ENCODE data around the gene NHEJ1. TPM values are rescaled to one million over a fixed set of nuclear protein-coding genes. Genes with fewer than 3 reads are reported as not detected.

NHEJ1 gene
- total and polyA plus RNA-seq, 2 donors (not counting 1 experiment from before 2014, with no cell fraction given) = 22.1 to 24.8 TPM

DNA sequence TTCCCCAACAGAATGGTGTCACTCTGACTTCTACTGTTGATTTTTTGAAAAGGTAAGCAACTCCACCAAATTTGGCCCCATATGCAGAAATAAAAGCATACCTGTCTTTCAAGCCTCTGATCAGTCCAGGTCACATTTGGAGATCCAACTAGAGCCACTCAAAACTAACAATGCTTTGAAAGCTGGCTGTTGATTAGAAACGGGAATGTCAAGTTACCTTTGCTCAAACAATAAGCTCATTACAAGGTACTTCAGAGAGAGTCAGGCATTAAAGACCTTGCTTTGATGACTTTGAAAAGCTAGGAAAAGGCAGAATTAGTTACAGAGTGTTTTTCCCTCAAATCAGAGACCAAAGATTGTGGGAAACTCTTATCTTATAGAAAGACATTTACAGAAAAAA is 95.1 kb downstream of the NHEJ1 start:
- peaks cover 26% of the 10 kb centered on the region for H3K27me3 ChIP-seq (ENCODE audit: control insufficient read depth, insufficient read depth, low read length)
- no peaks in the 10 kb centered on the region for H3K36me3 ChIP-seq (ENCODE audit: control insufficient read depth, insufficient read depth, low read length)
- no peaks in the 10 kb centered on the region for H3K79me2 ChIP-seq (ENCODE audit: control insufficient read depth, insufficient read depth, low read length)
- no peak overlapping the region for H3K4me3 ChIP-seq (replicated peaks in 1 of 4; ENCODE audit: control extremely low read depth in 1 of 4, insufficient read depth in 1 of 4, low read depth in 3 of 4, low read length in 4 of 4)
- no peaks in the 10 kb centered on the region for H4K20me1 ChIP-seq (ENCODE audit: control insufficient read depth, extremely low read depth, insufficient read depth, low read length)
- DNase-seq (ENCODE audit: low read depth in 2 of 2) = no peak
- H3K9me3 ChIP-seq (ENCODE audit: control insufficient read depth, insufficient read depth, low read depth, low read length) = no peaks in the 10 kb centered on the region
- no peak overlapping the region for H3K9ac ChIP-seq (ENCODE audit: insufficient read depth, low read length)
- H3K4me2 ChIP-seq (ENCODE audit: extremely low read depth, insufficient read depth, low read length) = no peak overlapping the region
- TF ChIP-seq EZH2 (IDR thresholded peaks at IDR 0.05; ENCODE audit: low read length, missing control alignments) = no peak
- TF ChIP-seq, protein P1, sequence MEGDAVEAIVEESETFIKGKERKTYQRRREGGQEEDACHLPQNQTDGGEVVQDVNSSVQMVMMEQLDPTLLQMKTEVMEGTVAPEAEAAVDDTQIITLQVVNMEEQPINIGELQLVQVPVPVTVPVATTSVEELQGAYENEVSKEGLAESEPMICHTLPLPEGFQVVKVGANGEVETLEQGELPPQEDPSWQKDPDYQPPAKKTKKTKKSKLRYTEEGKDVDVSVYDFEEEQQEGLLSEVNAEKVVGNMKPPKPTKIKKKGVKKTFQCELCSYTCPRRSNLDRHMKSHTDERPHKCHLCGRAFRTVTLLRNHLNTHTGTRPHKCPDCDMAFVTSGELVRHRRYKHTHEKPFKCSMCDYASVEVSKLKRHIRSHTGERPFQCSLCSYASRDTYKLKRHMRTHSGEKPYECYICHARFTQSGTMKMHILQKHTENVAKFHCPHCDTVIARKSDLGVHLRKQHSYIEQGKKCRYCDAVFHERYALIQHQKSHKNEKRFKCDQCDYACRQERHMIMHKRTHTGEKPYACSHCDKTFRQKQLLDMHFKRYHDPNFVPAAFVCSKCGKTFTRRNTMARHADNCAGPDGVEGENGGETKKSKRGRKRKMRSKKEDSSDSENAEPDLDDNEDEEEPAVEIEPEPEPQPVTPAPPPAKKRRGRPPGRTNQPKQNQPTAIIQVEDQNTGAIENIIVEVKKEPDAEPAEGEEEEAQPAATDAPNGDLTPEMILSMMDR (conservative IDR thresholded peaks at IDR 0.05 in 1 of 2, IDR thresholded peaks at IDR 0.05 in 1 of 2; ENCODE audit: low read depth in 1 of 2, low read length in 2 of 2) = no peak
- H3K27ac ChIP-seq (ENCODE audit: insufficient read depth, low read length) = no peak overlapping the region
- no peak overlapping the region for H2AFZ ChIP-seq (ENCODE audit: low read length)
- no peaks in the 10 kb centered on the region for H3K4me1 ChIP-seq (ENCODE audit: control insufficient read depth, extremely low read depth, insufficient read depth, low read length)

DNA sequence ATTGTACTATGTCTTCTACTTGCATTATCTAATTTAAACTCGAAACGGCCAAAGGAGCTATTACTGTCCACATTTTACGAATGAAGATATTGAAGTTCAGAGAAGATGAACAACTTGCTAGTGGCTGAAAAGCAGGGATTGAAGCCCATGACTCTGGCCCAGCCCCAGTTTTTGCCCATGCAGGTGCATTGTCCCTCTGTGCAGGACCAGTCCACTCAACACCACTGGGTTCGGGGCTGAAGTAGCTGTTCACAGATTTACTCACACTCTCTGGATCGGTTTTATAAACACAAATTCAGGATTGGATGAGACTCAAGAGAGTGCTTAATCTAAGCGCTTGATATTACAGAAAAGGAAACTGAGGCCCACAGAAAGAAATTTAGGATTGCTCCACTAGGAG is 98.5 kb downstream of the NHEJ1 start:
- Histone ChIP-seq H3K4me2 (ENCODE audit: extremely low read depth, insufficient read depth, low read length) (no peak overlapping the region), H3K79me2 (ENCODE audit: control insufficient read depth, insufficient read depth, low read length) (no peaks in the 10 kb centered on the region), H3K27ac (ENCODE audit: insufficient read depth, low read length) (no peak overlapping the region), H2AFZ (ENCODE audit: low read length) (no peak overlapping the region), H3K9me3 (ENCODE audit: control insufficient read depth, insufficient read depth, low read depth, low read length) (no peaks in the 10 kb centered on the region), H3K4me1 (ENCODE audit: control insufficient read depth, extremely low read depth, insufficient read depth, low read length) (no peaks in the 10 kb centered on the region), H3K36me3 (ENCODE audit: control insufficient read depth, insufficient read depth, low read length) (no peaks in the 10 kb centered on the region), H3K9ac (ENCODE audit: insufficient read depth, low read length) (no peak overlapping the region), H3K4me3 (replicated peaks in 1 of 4; ENCODE audit: control extremely low read depth in 1 of 4, insufficient read depth in 1 of 4, low read depth in 3 of 4, low read length in 4 of 4) (no peak overlapping the region), H4K20me1 (ENCODE audit: control insufficient read depth, extremely low read depth, insufficient read depth, low read length) (no peaks in the 10 kb centered on the region), H3K27me3 (ENCODE audit: control insufficient read depth, insufficient read depth, low read length) (peaks cover 56% of the 10 kb centered on the region)
- TF ChIP-seq, protein P1 (conservative IDR thresholded peaks at IDR 0.05 in 1 of 2, IDR thresholded peaks at IDR 0.05 in 1 of 2; ENCODE audit: low read depth in 1 of 2, low read length in 2 of 2) = no peak
- TF ChIP-seq EZH2 (IDR thresholded peaks at IDR 0.05; ENCODE audit: low read length, missing control alignments) = no peak
- no peak for DNase-seq (ENCODE audit: low read depth in 2 of 2)

DNA sequence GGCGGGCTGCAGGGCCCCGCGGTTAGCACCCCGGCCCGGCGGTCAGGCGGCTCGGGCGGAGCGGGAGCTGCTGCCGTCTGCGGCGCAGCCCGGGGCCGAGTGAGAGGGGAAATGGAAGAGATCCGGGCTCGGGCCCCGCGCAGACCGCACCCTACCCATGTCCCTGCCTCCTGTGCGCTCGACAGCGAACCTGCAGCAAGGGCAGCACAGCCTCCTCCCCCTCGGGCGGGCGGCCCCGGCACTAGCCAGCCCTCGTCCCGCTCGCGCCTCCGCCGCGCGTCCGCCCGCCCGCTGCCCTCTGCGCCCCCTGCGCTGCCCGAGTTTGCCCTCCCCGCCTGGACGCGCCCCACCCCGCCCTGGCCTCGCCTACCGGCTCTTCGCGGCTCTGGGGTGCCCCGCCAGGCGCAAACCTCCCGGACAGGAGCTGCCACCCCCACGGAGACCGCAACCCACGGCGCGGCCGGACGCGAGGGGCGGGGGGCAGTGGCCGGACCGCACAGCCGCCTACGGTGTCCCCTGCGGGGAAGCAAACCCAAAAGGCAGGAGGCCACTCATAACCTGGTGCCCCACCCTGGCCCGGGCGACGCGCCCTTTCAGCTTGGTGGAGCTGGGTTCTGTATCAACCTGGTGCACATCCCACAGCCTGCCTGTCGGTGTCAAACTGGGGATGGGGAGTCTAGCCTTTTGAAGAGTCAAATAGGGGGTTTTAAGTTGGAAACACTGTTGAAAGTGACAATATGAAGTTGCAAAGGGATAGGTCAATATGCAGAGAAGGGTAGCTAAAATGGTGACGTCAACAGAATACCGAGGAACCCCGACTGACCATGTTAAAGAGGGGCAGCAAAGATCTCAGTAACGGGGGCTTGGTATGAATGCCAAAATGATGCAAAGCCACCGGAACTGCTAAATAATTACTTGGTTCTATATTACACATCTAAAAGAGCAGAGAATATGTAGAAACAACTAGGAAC is 99.5 kb downstream of the NHEJ1 start, which contains the start of gene IHH:
TSS of gene IHH (minus strand) at position 101 of the 971 bp plus-strand sequence. CDS start 454 bp downstream, outside the sequence.
- Histone ChIP-seq H3K27me3 (ENCODE audit: control insufficient read depth, insufficient read depth, low read length) (peaks cover 66% of the 10 kb centered on the region), H3K9ac (ENCODE audit: insufficient read depth, low read length) (no peak within 1 kb of the TSS), H3K4me3 (replicated peaks in 1 of 4; ENCODE audit: control extremely low read depth in 1 of 4, insufficient read depth in 1 of 4, low read depth in 3 of 4, low read length in 4 of 4) (no peak within 1 kb of the TSS), H3K9me3 (ENCODE audit: control insufficient read depth, insufficient read depth, low read depth, low read length) (no peaks in the 10 kb centered on the region), H3K79me2 (ENCODE audit: control insufficient read depth, insufficient read depth, low read length) (no peaks in the 10 kb centered on the region), H4K20me1 (ENCODE audit: control insufficient read depth, extremely low read depth, insufficient read depth, low read length) (no peaks in the 10 kb centered on the region), H3K4me2 (ENCODE audit: extremely low read depth, insufficient read depth, low read length) (no peak within 1 kb of the TSS), H3K4me1 (ENCODE audit: control insufficient read depth, extremely low read depth, insufficient read depth, low read length) (no peaks in the 10 kb centered on the region), H3K36me3 (ENCODE audit: control insufficient read depth, insufficient read depth, low read length) (no peaks in the 10 kb centered on the region), H3K27ac (ENCODE audit: insufficient read depth, low read length) (no peak within 1 kb of the TSS), H2AFZ (ENCODE audit: low read length) (no peak within 1 kb of the TSS)
- DNase-seq (ENCODE audit: low read depth in 2 of 2) = peak in 1 of 2 donors; percentile 6
- TF ChIP-seq EZH2 (IDR thresholded peaks at IDR 0.05; ENCODE audit: low read length, missing control alignments) = peak; percentile 100
- TF ChIP-seq, protein P1 (conservative IDR thresholded peaks at IDR 0.05 in 1 of 2, IDR thresholded peaks at IDR 0.05 in 1 of 2; ENCODE audit: low read depth in 1 of 2, low read length in 2 of 2) = no peak

All from fibroblast of lung (primary cell).